SK-N-MC (cell line): ENCODE results near the gene SERPIND1.
"Not testable (repeated sequence)": the region's sequence is repeated elsewhere in the genome, so short reads cannot be mapped to it uniquely, and the experiment has no call there.

Experiments
- DNase-seq: peaks from one replicate; pipeline ENCODE4 v3.0.0-alpha.2; 2011; ENCODE audit warnings: low read depth, low spot score
- H3K27ac ChIP-seq: fragments of 200-600 bp; sonication (generic); 2 replicates; pipeline ENCODE4 v1.5.1; 2016; ENCODE audit warnings: mixed run types
- H3K36me3 ChIP-seq: fragments of 200-600 bp; sonication (generic); 2 replicates; pipeline ENCODE4 v1.6.1; 2017; ENCODE audit warnings: antibody characterized with exemption, low read length, mixed read lengths; ENCODE audit not compliant: insufficient read depth
- H3K4me3 ChIP-seq: fragments of 200-600 bp; sonication (generic); 2 replicates; pipeline ENCODE4 v1.5.1; 2016
- H3K9ac ChIP-seq: fragments of 200-600 bp; sonication (generic); 2 replicates; pipeline ENCODE4 v1.8.0; 2017; ENCODE audit warnings: mixed run types, mixed read lengths; ENCODE audit not compliant: insufficient read length
- H3K9me3 ChIP-seq: fragments of 200-600 bp; sonication (generic); 2 replicates; pipeline ENCODE4 v1.6.1; 2017; ENCODE audit warnings: low read depth, mild to moderate bottlenecking, antibody characterized with exemption, low read length, moderate library complexity, mixed read lengths
- EZH2 ChIP-seq: fragments of 200-600 bp; sonication (generic); IDR thresholded peaks from one replicate; pipeline ENCODE4 v1.6.1; 2017; ENCODE audit warnings: antibody characterized with exemption
- FOXP2 ChIP-seq: optimal IDR thresholded peaks from 2 replicates; pipeline ENCODE3; 2011; ENCODE audit warnings: mild to moderate bottlenecking, moderate library complexity; ENCODE audit not compliant: insufficient read depth; ENCODE audit errors: extremely low read length, control extremely low read depth
- POLR2AphosphoS5 ChIP-seq: IDR thresholded peaks from 2 replicates; pipeline ENCODE4 v1.6.1; 2012; ENCODE audit warnings: mild to moderate bottlenecking, low read depth, low read length, borderline replicate concordance

SERPIND1 gene

GRCh38 chr22:20764729-20765128 lies 9.2 kb upstream of the SERPIND1 start:
- Histone ChIP-seq H3K36me3 (peaks cover 16% of the 10 kb centered on the region; the same call in 1 of the 2 replicates), H3K9me3 (no peaks in the 10 kb centered on the region), H3K27ac (no peak overlapping the region), H3K4me3 (no peak overlapping the region), H3K9ac (no peak overlapping the region)
- DNase-seq: no peak
- TF ChIP-seq POLR2AphosphoS5 (no peak), EZH2 (no peak), FOXP2 (no peak)

DNA sequence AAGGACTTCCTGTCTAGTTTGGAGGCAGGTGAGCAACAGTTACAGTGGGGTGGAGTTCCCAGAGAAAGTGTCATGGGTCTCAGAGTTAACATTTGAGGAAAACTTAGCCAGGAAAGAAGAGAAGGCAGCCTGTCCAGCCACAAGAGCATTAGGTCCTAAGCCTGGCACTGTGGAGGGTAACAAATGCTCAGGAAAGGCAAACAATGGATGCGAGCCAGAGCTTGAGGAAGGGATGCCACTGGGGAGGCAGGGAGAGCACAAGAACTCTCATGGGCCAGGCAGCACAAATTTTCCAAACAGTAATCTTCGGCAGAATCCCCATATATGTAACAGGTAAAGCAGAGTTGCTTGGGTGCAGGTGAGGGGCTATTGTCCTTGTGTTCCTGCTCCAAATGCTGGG lies 8.0 kb upstream of the SERPIND1 start:
- Histone ChIP-seq H3K4me3 (no peak overlapping the region), H3K9me3 (no peaks in the 10 kb centered on the region), H3K9ac (no peak overlapping the region), H3K36me3 (peaks cover 16% of the 10 kb centered on the region; the same call in 1 of the 2 replicates), H3K27ac (no peak overlapping the region)
- DNase-seq: no peak
- TF ChIP-seq EZH2 (no peak), FOXP2 (no peak), POLR2AphosphoS5 (no peak)

DNA sequence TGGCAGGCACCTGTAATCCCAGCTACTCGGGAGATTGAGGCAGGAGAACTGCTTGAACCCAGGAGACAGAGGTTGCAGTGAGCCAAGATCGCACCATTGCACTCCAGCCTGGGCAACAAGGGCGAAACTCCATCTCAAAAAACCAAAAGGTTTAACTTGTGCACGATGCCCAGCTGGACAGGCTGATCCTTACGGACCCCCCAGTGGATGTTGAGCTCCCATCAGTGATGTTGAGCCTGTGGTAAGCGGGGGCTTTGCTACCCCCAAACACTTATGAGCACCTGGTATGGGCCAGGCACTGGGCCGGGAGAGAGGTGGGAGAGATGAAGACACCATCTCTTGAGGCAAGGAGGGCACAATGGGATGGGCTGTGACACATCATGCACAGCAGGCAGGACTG lies 7.4 kb upstream of the SERPIND1 start:
- TF ChIP-seq POLR2AphosphoS5 (no peak), FOXP2 (no peak), EZH2 (no peak)
- H3K9ac ChIP-seq: no peak overlapping the region
- H3K27ac ChIP-seq: no peak overlapping the region
- peaks cover 16% of the 10 kb centered on the region; the same call in 1 of the 2 replicates for H3K36me3 ChIP-seq
- DNase-seq: no peak
- H3K9me3 ChIP-seq: no peaks in the 10 kb centered on the region
- no peak overlapping the region for H3K4me3 ChIP-seq

GRCh38 chr22:20769496-20769826 lies 4.5 kb upstream of the SERPIND1 start:
- not testable (repeated sequence) for H3K9ac ChIP-seq, H3K4me3 ChIP-seq, H3K9me3 ChIP-seq, H3K27ac ChIP-seq, H3K36me3 ChIP-seq, DNase-seq

- H3K36me3 ChIP-seq: no peaks in the 10 kb centered on the region
- TF ChIP-seq POLR2AphosphoS5 (no peak), EZH2 (no peak), FOXP2 (no peak)
- H3K27ac ChIP-seq: no peak overlapping the region
- no peaks in the 10 kb centered on the region for H3K9me3 ChIP-seq
- no peak overlapping the region for H3K4me3 ChIP-seq
- no peak for DNase-seq
- H3K9ac ChIP-seq: no peak overlapping the region
These were observed 1.8 kb upstream of the SERPIND1 start for GRCh38 chr22:20771918-20772625.

DNA sequence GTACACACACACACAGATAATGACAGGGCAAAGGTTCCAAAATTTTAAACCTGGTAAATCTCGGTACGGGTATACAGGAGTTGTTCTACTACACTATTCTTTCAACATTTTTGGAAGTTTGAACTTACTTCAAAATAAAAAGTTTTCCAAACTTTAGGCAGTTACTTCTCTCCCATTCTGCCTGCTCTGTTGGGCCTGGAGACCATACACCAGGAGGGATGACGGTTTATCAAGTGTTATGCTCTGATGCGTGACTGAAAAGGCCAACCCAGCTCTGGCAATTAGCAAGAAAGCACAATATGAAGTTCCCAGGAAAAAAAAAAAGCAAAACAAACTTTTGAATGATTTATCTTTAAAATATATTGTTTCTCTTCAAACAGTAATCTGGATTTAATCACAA lies 969 bp downstream of the SERPIND1 start:
- Histone ChIP-seq H3K9ac (no peak overlapping the region), H3K4me3 (no peak overlapping the region), H3K27ac (no peak overlapping the region), H3K36me3 (no peaks in the 10 kb centered on the region; the same call in 1 of the 2 replicates), H3K9me3 (no peaks in the 10 kb centered on the region)
- DNase-seq: no peak
- no peak for TF ChIP-seq EZH2
- no peak for TF ChIP-seq POLR2AphosphoS5
- no peak for TF ChIP-seq FOXP2

DNA sequence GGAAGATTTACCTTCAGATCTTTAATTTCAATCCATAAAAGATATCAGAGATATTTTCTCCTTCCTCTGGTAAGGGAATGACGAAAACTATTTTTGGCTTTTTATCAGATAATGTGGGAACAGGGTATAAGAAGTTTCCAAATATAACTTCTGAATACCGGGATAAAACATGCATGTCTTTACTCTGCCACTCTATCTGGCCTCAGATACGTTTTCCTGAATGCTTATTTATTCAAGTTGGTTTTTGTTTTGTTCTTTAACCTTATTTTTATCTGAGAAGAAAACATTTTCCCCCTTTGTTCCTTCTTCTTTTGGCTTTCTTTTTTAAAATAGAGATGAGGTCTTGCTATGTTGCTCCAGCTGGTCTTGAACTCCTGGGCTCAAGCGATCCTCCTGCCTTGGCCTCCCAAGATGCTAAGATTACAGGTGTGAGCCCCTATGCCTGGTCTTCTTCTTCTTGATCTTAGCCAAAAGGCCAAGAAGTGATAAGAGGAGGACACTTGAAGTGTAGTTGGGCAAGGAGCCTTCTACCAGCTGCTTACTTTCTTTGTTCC lies 1.5 kb downstream of the SERPIND1 start:
- no peak for DNase-seq
- H3K9me3 ChIP-seq: no peaks in the 10 kb centered on the region
- no peak for TF ChIP-seq EZH2
- no peak for TF ChIP-seq POLR2AphosphoS5
- no peak for TF ChIP-seq FOXP2
- H3K36me3 ChIP-seq: no peaks in the 10 kb centered on the region; the same call in 1 of the 2 replicates
- no peak overlapping the region for H3K27ac ChIP-seq
- H3K4me3 ChIP-seq: no peak overlapping the region
- H3K9ac ChIP-seq: no peak overlapping the region

DNA sequence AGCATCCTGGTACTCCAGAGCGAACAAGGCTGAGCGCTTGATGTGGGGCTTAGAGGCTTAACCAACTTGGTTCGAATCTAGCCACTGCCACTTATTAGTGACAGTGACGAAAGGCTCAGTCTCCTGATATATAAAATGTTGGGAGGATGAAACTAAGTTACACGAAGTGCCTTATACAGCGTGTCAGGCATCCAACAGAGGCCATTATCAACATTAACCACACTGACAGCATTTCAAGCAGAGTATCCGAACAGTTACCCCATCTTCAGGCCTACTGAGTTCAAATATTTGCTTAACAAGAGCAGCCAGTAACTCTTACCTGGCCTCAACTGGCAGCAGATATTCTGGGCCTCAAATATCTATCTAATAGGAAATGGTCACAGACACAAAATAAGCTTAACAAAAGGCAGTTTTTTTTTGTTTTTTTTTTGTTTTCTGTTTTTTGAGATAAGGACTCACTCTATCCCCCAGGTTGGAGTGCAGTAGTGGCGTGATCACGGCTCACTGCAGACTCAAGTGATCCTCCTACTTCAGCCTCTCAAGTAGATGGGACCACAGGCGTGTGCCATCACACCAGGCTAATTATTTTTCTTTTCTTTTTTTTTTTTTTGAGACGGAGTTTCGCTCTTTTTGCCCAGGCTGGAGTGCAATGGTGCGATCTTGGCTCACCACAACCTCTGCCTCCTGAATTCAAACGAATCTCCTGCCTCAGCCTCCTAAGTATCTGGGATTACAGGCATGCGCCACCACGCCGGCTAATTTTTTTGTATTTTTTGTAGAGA lies 2.9 kb downstream of the SERPIND1 start:
- Histone ChIP-seq H3K27ac (no peak overlapping the region), H3K9ac (no peak overlapping the region), H3K9me3 (no peaks in the 10 kb centered on the region), H3K4me3 (no peak overlapping the region), H3K36me3 (no peaks in the 10 kb centered on the region; the same call in 1 of the 2 replicates)
- no peak for DNase-seq
- no peak for TF ChIP-seq EZH2
- TF ChIP-seq POLR2AphosphoS5: no peak
- TF ChIP-seq FOXP2: no peak
